GM19025 (cell line): ENCODE measurements around the gene AACS.
"Not testable (repeated sequence)": the region's sequence is repeated elsewhere in the genome, so short reads cannot be mapped to it uniquely, and the experiment has no call there.

Experiments
- ATAC-seq: cut with Tn5 transposase; IDR thresholded peaks from one replicate; pipeline ENCODE4 v1.9.1; 2021; ENCODE audit warnings: mild to moderate bottlenecking, low read depth, moderate library complexity; ENCODE audit not compliant: unreplicated experiment

The AACS gene

DNA sequence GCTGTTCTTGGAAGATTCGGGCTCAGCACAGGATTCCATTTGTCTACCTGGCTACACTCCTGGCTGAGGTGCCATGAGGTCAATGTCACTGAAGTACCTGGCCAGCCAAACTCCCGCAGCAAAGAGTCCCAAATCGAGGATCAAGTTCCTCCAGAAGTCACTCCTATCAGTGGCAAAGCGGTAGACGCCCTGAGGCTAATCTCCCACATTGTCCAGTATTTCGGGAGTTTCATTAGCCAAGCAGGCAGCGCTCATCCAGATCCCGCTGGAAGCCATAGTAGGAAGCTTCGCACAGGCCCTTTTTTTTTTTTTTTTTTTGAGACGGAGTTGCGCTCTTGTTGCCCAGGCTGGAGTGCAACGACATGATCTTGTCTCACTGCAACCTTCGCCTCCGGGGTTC, 8.9 kb upstream of the AACS start:
- no peak for ATAC-seq

GRCh38 chr12:125057708-125058107, 7.5 kb upstream of the AACS start:
- ATAC-seq: no peak

GRCh38 chr12:125061229-125061628, 4.0 kb upstream of the AACS start:
- ATAC-seq: no peak

- ATAC-seq: not testable (repeated sequence)
Observed at GRCh38 chr12:125063522-125063921, 1.7 kb upstream of the AACS start.

GRCh38 chr12:125064492-125064891, 743 bp upstream of the AACS start:
- ATAC-seq: no peak

GRCh38 chr12:125065919-125066570, 810 bp downstream of the AACS start:
- ATAC-seq: no peak

DNA sequence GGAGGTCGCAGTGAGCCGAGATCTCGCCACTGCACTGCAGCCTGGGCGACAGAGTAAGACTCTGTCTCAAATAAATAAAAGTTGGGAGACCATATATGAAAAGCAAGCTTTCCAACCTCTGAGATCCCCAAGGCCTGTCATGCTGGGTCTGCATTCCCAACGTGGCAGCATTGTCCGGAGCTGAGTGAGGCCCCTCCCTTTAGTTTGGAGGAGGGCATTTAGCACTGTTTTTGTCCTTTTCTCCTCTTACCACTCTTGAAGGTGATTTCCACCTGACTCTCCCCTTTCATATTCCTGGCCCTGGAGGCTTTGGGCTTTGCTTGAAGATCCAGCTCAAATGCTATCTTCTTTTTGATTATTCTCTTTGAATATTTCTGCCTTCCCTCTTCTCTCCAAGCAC, 3.2 kb downstream of the AACS start:
- ATAC-seq: no peak

DNA sequence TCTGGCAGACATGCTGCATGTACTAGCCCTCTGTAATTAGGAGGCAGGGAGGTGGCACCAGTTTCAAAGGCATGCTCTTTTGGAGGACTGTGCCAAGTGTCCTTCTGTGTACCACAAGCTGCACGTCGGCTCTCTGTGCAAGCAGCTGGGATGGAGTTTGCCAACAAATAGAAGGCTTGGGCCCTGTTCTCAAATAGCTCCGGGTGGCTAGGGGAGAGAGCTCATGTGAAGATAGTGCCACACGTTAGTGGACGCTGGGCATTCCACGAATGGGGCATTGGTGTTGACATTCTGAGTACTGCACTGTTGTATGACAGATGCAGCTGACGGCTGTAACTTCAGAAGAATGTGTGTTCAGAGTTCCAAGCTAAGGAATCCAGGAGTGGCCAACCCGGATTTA, 4.4 kb downstream of the AACS start:
- no peak for ATAC-seq

GRCh38 chr12:125070112-125070511, 4.9 kb downstream of the AACS start:
- no peak for ATAC-seq

DNA sequence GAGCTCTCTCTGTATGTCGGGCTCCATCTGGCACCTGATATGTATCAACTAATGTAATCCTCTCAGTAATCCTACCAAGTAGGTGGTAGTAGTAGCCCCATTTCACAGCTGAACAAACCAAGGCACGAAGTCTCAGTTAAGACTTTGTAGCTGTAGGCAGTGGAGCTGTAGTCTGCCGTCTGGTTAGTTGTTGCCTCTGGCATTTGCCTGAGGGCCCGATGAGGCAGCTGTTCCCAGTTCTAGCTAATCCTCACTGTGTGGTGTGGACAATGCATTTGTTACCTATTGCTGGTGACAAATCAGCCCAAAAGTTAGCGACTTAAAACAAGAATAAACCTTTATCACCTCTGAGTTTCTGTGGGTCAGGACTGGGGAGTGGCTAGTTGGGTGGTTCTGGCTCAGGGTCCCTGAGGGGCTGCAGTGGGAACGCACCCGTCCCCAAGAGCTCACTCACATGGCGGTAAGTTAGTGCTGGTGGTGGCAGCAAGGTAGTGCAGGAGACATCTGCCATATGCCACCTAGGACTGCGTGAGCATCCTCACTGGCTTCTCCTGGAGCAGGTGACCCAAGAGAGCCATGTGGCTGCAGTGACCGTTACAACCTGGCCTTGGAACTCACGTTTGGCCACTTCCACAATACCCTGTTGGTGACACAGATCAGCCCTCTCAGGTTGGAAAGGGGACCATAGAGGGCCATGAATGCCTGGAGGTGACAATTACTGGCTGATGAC, 5.6 kb downstream of the AACS start:
- ATAC-seq: no peak

DNA sequence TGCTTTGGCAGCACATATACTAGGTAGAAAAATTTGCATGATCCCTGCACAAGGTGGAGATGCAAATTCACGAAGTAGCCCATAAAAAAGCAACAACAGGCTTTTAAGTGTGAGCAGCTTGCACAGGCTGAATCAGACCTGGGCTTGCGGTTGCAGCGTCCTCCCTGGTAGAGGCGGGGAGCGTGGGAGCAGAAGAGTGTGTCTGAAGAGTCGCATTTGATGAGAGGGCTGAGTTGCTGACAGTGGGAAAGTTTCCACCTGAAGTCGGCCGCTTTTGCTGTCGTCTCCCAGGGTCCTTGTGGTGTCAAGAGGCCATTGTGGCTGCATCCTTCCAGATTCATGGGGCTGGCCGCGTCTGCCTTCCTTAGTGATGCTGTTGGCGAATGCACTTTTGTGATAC, 6.2 kb downstream of the AACS start:
- no peak for ATAC-seq

DNA sequence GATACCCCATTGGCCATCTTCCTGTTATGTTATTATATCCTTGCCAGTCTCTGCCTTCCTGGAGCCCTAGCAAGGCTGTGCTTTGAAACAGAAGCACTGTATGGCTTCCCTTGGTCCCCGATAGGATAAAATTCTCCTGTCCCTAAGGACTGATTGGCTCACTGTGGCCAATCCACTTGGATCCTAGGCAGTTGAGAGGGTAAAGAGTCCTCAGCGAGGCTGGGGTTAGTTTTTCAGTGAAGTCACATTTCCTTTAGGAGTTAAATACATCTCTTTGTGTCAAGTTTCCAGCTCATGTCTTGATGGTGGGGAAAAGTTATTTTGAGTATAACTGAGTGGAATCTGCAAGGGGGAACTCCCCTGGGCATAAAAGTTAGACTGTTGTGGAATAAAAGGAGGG, 7.3 kb downstream of the AACS start:
- ATAC-seq: no peak

DNA sequence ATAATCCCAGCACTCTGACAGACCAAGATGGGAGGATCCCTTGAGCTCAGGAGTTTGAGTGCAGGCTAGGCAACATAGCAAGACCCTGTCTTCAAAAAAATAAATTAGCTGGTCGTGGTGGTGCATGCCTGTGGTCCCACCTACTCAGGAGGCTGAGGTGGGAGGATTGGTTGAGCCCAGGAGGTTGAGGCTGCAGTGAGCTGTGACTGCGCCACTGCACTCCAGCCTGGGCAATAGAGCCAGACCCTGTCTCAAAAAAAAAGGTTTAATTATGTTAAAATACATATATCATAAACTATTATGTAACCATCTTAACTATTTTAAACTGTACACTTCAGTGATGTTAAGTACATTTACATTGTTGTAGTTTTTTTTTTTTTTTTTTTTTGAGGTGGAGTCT, 9.1 kb downstream of the AACS start:
- not testable (repeated sequence) for ATAC-seq

DNA sequence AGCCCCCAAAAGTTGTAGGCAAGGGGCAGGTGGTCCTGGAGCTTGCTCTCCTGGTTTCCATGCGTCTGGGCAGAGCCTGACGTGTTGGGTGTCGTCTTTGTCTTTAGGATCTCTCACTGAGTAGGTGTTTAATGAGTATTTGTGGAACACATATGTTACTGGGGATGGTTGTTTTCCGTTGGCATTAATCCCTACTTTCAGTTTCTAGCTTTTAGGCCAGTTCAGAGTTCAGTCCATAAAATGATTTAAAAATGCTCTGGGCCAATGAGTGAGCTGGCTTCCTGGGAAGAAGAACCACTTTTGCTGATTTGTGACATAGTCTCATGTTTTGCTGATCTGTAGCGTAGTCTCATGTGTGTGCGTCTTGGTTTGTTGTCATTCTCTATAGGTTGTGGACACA, 10.9 kb downstream of the AACS start:
- ATAC-seq: no peak

GRCh38 chr12:125079084-125079483, 13.8 kb downstream of the AACS start:
- no peak for ATAC-seq

DNA sequence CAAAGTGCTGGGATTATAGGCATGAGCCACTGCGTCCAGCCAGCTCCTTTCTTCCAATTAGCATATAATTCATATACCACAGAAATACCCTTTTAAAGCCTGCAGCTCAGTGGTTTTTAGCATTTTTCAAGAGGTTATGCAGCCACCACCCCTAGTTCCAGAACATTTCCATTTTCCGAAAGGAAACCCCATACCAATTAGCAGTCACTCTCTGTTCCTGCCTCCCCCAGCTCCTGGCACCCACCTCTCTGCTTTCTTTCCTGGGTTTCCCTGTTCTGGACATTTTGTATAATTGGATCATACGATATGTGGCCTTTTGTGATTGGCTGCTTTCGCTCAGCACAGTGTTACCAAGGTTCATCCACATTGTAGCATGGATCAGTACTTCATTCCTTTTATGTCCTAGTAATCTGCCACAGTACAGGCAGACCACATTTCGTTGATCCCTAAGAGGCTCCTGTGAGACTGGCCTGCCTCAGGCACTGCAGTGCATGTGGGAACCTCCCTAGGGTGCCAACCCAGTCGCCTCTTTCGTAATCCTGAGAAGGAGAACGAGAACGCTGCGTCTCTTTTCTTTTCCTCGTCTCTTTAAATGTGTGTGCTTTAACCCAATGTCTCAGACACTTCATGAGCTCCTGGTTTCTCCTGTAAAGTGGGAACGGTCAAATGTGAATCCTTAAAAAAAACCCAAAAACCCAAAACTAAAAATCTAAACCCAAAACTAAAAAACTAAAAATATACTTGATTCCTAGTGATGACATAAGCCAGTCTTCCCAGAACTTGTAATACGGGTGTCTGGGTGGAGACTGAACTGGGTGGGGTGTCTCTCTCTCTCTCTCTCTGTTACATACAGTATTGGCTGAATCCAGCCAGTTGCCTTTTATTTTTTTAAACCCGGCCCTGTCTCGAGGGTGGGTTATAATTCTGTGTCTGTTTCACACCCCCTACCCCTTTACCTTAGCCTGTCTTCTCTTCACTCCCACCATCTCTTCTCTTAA, 14.7 kb downstream of the AACS start:
- no peak for ATAC-seq

GRCh38 chr12:125081427-125081826, 16.2 kb downstream of the AACS start:
- no peak for ATAC-seq

- ATAC-seq: no peak
Observed at GRCh38 chr12:125083072-125083471, 17.8 kb downstream of the AACS start.

DNA sequence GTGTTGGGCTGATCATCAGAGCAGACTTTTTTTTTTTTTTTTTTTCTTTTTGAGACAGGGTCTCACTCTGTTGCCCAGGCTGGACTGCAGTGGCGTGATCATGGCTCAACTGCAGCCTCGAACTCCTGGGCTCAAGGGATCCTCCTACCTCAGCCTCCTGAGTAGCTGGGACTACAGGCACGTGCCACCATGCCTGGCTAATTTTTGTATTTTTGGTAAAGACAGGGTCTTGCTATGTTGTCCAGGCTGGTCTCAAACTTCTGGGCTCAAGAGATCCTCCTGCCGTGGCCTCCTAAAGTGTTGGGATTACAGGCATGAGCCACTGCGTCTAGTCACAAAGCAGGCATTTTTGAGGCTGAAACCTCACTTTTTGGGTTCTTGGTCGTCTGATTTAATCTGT, 23.0 kb downstream of the AACS start:
- not testable (repeated sequence) for ATAC-seq

- ATAC-seq: no peak
Observed at GRCh38 chr12:125089083-125089482, 23.8 kb downstream of the AACS start.

DNA sequence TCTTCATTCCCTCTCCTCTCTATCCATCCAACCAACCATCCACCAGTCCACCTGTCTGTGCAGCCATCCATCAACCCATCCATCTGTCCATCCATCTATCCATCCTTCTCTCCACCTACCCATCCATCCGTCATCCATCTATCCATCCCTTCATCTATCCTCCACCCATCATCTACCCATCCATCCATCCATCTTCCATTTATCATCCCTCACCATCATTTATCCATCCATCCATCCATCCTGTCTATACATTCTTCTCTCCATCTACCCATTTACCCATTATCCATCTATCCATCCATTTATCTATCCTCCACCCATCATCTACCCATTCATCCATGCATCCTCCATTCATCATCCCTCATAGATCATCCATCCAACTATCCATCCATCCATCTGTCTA, 24.4 kb downstream of the AACS start:
- no peak for ATAC-seq
